H1 (cell line): ENCODE data around the gene RADIL. TPM values are rescaled to one million over a fixed set of nuclear protein-coding genes. Genes with fewer than 3 reads are reported as not detected.

Source experiments
- CTCF ChIA-PET: fragments of 300-600 bp; sonication (Branson Sonifier 250); formaldehyde crosslinking; loops from one replicate; lab custom pipeline; 2021; ENCODE audit not compliant: partially characterized antibody; lab: Charles Lee
- POLR2A ChIA-PET: fragments of 300-600 bp; sonication (Branson Sonifier 250); formaldehyde crosslinking; loops from one replicate; lab custom pipeline; 2021; ENCODE audit warnings: inconsistent platforms; ENCODE audit not compliant: partially characterized antibody; lab: Charles Lee
- DNase-seq, 2 experiments: peaks; one replicate each; pipeline versions ENCODE4 v3.0.0 to v3.0.0-alpha.2; 2010 to 2022; ENCODE audit warnings: low spot score in 2 of 2, low read depth in 1 of 2, mixed read lengths in 1 of 2
- FAIRE-seq: peaks from 2 replicates; lab custom pipeline; 2011; peaks lifted over from hg19 to GRCh38; lab: Jason Lieb, UNC
- H2AFZ ChIP-seq: 2 replicates; pipeline ENCODE4 v1.8.1; 2012; ENCODE audit warnings: low read length, inconsistent platforms
- H2AK5ac ChIP-seq: 2 replicates; pipeline ENCODE4 v1.6.1; 2013; ENCODE audit warnings: low read depth, low read length
- H2BK120ac ChIP-seq: replicated peaks from 2 replicates; pipeline ENCODE3; 2013; ENCODE audit warnings: low read depth, low read length, inconsistent platforms
- H2BK12ac ChIP-seq: 2 replicates; pipeline ENCODE4 v1.6.1; 2013; ENCODE audit warnings: low read depth, low read length
- H2BK15ac ChIP-seq: 2 replicates; pipeline ENCODE4 v1.6.1; 2013; ENCODE audit warnings: low read length
- H2BK20ac ChIP-seq: 2 replicates; pipeline ENCODE4 v1.6.1; 2013; ENCODE audit warnings: low read length
- H2BK5ac ChIP-seq: 2 replicates; pipeline ENCODE4 v1.6.1; 2013; ENCODE audit warnings: low read depth, low read length
- H3K14ac ChIP-seq: 2 replicates; pipeline ENCODE4 v1.6.1; 2013; ENCODE audit warnings: inconsistent platforms; ENCODE audit not compliant: insufficient read length
- H3K18ac ChIP-seq: 2 replicates; pipeline ENCODE4 v1.6.1; 2013; ENCODE audit warnings: low read length; ENCODE audit errors: extremely low read depth
- H3K23ac ChIP-seq: 2 replicates; pipeline ENCODE4 v1.6.1; 2013; ENCODE audit warnings: inconsistent platforms; ENCODE audit not compliant: insufficient read length
- H3K23me2 ChIP-seq: 2 replicates; pipeline ENCODE4 v1.6.1; 2013; ENCODE audit warnings: low read depth, low read length
- H3K27ac ChIP-seq: 2 replicates; pipeline ENCODE4 v1.6.1; 2011; ENCODE audit warnings: low read depth, low read length, inconsistent platforms
- H3K27me3 ChIP-seq, 4 experiments: replicated peaks in 1 of 4; 1 replicate in 1 of 4; 2 replicates in 3 of 4; pipeline versions ENCODE4 v1.6.1 to v1.8.1; 2011 to 2013; ENCODE audit warnings: low read length in 3 of 4, mild to moderate bottlenecking in 3 of 4, inconsistent platforms in 2 of 4, mixed read lengths in 2 of 4, moderate library complexity in 1 of 4; ENCODE audit not compliant: control insufficient read depth in 3 of 4, insufficient read depth in 3 of 4; ENCODE audit errors: extremely low read depth in 1 of 4
- H3K36me3 ChIP-seq, 4 experiments: 2 replicates each; pipeline versions ENCODE4 v1.6.1 to v1.8.1; 2011 to 2013; ENCODE audit warnings: mild to moderate bottlenecking in 4 of 4, low read length in 3 of 4, moderate library complexity in 2 of 4, control low read depth in 1 of 4, inconsistent platforms in 1 of 4; ENCODE audit not compliant: insufficient read depth in 4 of 4, control insufficient read depth in 2 of 4
- H3K4ac ChIP-seq: replicated peaks from 2 replicates; pipeline ENCODE3; 2013; ENCODE audit warnings: low read length, low read depth, mixed read lengths, inconsistent platforms; ENCODE audit not compliant: insufficient read length
- H3K4me1 ChIP-seq, 4 experiments: replicated peaks in 1 of 4; 1 replicate in 1 of 4; 2 replicates in 3 of 4; pipeline versions ENCODE4 v1.6.1 to v1.8.1; 2011 to 2013; ENCODE audit warnings: low read length in 3 of 4, inconsistent platforms in 2 of 4, mixed read lengths in 1 of 4; ENCODE audit not compliant: insufficient read depth in 4 of 4, control insufficient read depth in 3 of 4
- H3K4me2 ChIP-seq, 2 experiments: 2 replicates each; pipeline versions ENCODE4 v1.6.1 to v1.8.1; 2011 to 2013; ENCODE audit warnings: low read depth in 2 of 2, low read length in 2 of 2, control low read depth in 1 of 2, inconsistent platforms in 1 of 2, mild to moderate bottlenecking in 1 of 2; ENCODE audit not compliant: insufficient read depth in 1 of 2
- H3K4me3 ChIP-seq, 4 experiments: fragments of 200-600, 300-600 bp in 1 of 4; sonication (generic), shearing (Covaris generic), sonication (Bioruptor Twin) in 1 of 4; 2 replicates each; pipeline versions ENCODE4 v1.5.1 to v1.8.1; 2011 to 2016; ENCODE audit warnings: low read length in 4 of 4, low read depth in 3 of 4, control low read depth in 2 of 4, inconsistent platforms in 2 of 4, mild to moderate bottlenecking in 2 of 4, mixed read lengths in 1 of 4, moderate library complexity in 1 of 4; ENCODE audit not compliant: insufficient read depth in 2 of 4; ENCODE audit errors: extremely low read depth in 1 of 4
- H3K56ac ChIP-seq: replicated peaks from 2 replicates; pipeline ENCODE3; 2013; ENCODE audit warnings: low read depth, mild to moderate bottlenecking, mixed read lengths, low read length, inconsistent platforms; ENCODE audit not compliant: insufficient read length
- H3K79me1 ChIP-seq: 2 replicates; pipeline ENCODE4 v1.6.1; 2013; ENCODE audit warnings: low read depth, low read length, control low read depth
- H3K79me2 ChIP-seq, 2 experiments: 2 replicates each; pipeline versions ENCODE4 v1.6.1 to v1.8.1; 2012 to 2013; ENCODE audit warnings: low read length in 2 of 2, mild to moderate bottlenecking in 2 of 2, inconsistent platforms in 1 of 2; ENCODE audit not compliant: insufficient read depth in 2 of 2, control insufficient read depth in 1 of 2
- H3K9ac ChIP-seq, 4 experiments: replicated peaks in 1 of 4; 1 replicate in 1 of 4; 2 replicates in 3 of 4; pipeline versions ENCODE4 v1.6.1 to v1.8.1; 2011 to 2013; ENCODE audit warnings: low read depth in 3 of 4, low read length in 3 of 4, control low read depth in 2 of 4, mild to moderate bottlenecking in 2 of 4, moderate library complexity in 2 of 4, inconsistent platforms in 1 of 4; ENCODE audit errors: extremely low read depth in 1 of 4
- H3K9me3 ChIP-seq, 2 experiments: 2 replicates each; pipeline versions ENCODE4 v1.6.1 to v1.8.1; 2012 to 2013; ENCODE audit warnings: mild to moderate bottlenecking in 2 of 2, moderate library complexity in 2 of 2, control low read depth in 1 of 2, inconsistent platforms in 1 of 2, low read depth in 1 of 2, low read length in 1 of 2, mixed read lengths in 1 of 2; ENCODE audit not compliant: insufficient read depth in 2 of 2
- H4K20me1 ChIP-seq, 2 experiments: replicated peaks in 1 of 2; 2 replicates each; pipeline versions ENCODE3 to v1.8.1; 2011 to 2013; ENCODE audit warnings: inconsistent platforms in 2 of 2, low read length in 2 of 2, mild to moderate bottlenecking in 1 of 2; ENCODE audit not compliant: insufficient read depth in 2 of 2, control insufficient read depth in 1 of 2
- H4K5ac ChIP-seq: 2 replicates; pipeline ENCODE4 v1.6.1; 2013; ENCODE audit warnings: low read length, low read depth, mixed read lengths, inconsistent platforms; ENCODE audit not compliant: insufficient read length
- H4K8ac ChIP-seq: 2 replicates; pipeline ENCODE4 v1.8.0; 2013; ENCODE audit warnings: mild to moderate bottlenecking, moderate library complexity, low read length, inconsistent platforms; ENCODE audit not compliant: insufficient read depth; ENCODE audit errors: extremely low read depth
- H4K91ac ChIP-seq: replicated peaks from 2 replicates; pipeline ENCODE3; 2013; ENCODE audit warnings: low read length, mixed read lengths, inconsistent platforms; ENCODE audit not compliant: insufficient read length
- CBX5 ChIP-seq: fragments of 300-800, 300-1000 bp; sonication (generic); IDR thresholded peaks from 2 replicates; pipeline ENCODE4 v1.7.1; 2016; ENCODE audit warnings: antibody characterized with exemption, low read length, low read depth
- CBX8 ChIP-seq: fragments of 300-800, 300-1000 bp; sonication (generic); IDR thresholded peaks from 2 replicates; pipeline ENCODE4 v1.7.1; 2016; ENCODE audit warnings: low read depth, low read length, borderline replicate concordance
- EZH2 ChIP-seq: fragments of 200-600 bp; sonication (generic); IDR thresholded peaks from 2 replicates; pipeline ENCODE4 v1.7.1; 2012; ENCODE audit warnings: low read depth, mild to moderate bottlenecking, moderate library complexity, low read length, inconsistent platforms; ENCODE audit not compliant: severe bottlenecking
- FOSL1 ChIP-seq: IDR thresholded peaks from 2 replicates; pipeline ENCODE4 v1.6.1; 2011; ENCODE audit warnings: mild to moderate bottlenecking, low read depth, low read length, moderate library complexity; ENCODE audit not compliant: insufficient read depth
- HDAC2 ChIP-seq, 2 experiments: fragments of 300-600 bp in 1 of 2; sonication (generic) in 1 of 2; IDR thresholded peaks; 2 replicates each; pipeline ENCODE4 v1.6.1; 2011 to 2012; ENCODE audit warnings: low read depth in 2 of 2, low read length in 2 of 2, mild to moderate bottlenecking in 2 of 2, moderate library complexity in 2 of 2, borderline replicate concordance in 1 of 2, inconsistent platforms in 1 of 2
- NRF1 ChIP-seq: IDR thresholded peaks from 2 replicates; pipeline ENCODE4 v1.6.1; 2011; ENCODE audit warnings: mild to moderate bottlenecking, low read depth, low read length, improper control_type of control experiment
- PHF8 ChIP-seq: fragments of 200-600 bp; sonication (generic); conservative IDR thresholded peaks from 2 replicates; pipeline ENCODE4 v1.7.1; 2012; ENCODE audit warnings: low read depth, mild to moderate bottlenecking, inconsistent platforms, low read length, moderate library complexity
- POLR2AphosphoS5 ChIP-seq: IDR thresholded peaks from 2 replicates; pipeline ENCODE4 v1.6.1; 2011; ENCODE audit warnings: low read depth, low read length
- POU5F1 ChIP-seq: IDR thresholded peaks from 2 replicates; pipeline ENCODE4 v1.6.1; 2011; ENCODE audit warnings: low read depth, mild to moderate bottlenecking, low read length, moderate library complexity
- RNF2 ChIP-seq: fragments of 200-900, 300-1000 bp; sonication (generic); IDR thresholded peaks from 2 replicates; pipeline ENCODE4 v1.7.1; 2016; ENCODE audit warnings: borderline replicate concordance, low read depth, mild to moderate bottlenecking, antibody characterized with exemption, low read length; ENCODE audit not compliant: poor library complexity, severe bottlenecking; ENCODE audit errors: missing control alignments
- SIN3A ChIP-seq, 2 experiments: IDR thresholded peaks in 1 of 2; conservative IDR thresholded peaks in 1 of 2; 2 replicates each; pipeline ENCODE4 v1.6.1; 2011 to 2012; ENCODE audit warnings: low read length in 2 of 2, improper control_type of control experiment in 1 of 2, low read depth in 1 of 2, mild to moderate bottlenecking in 1 of 2
- SIRT6 ChIP-seq: IDR thresholded peaks from one replicate; pipeline ENCODE4 v1.7.1; 2012; ENCODE audit warnings: low read length, inconsistent platforms
- SP1 ChIP-seq: IDR thresholded peaks from 2 replicates; pipeline ENCODE4 v1.6.1; 2011; ENCODE audit warnings: low read depth, low read length
- ZNF274 ChIP-seq: IDR thresholded peaks from 2 replicates; pipeline ENCODE4 v1.7.0; 2012; ENCODE audit warnings: low read length, borderline replicate concordance; ENCODE audit errors: extremely low read depth
- WGBS, 2 experiments: shearing (Covaris generic) in 1 of 2; methylation state at CpG; one replicate each; pipeline versions ENCODE4 v1.1.6 to v1.1.7; 2013 to 2015; ENCODE audit warnings: low lambda C conversion rate in 2 of 2, mixed read lengths in 2 of 2, inconsistent platforms in 1 of 2, low coverage in 1 of 2, missing lambda C conversion rate in 1 of 2; ENCODE audit not compliant: insufficient replicate concordance in 2 of 2, insufficient coverage in 1 of 2, insufficient read length in 1 of 2; ENCODE audit errors: extremely low coverage in 1 of 2, missing lambda C conversion rate in 1 of 2; 5-methylcytosine and 5-hydroxymethylcytosine counted together
- polyA plus RNA-seq, 7 experiments: library from polyadenylated mRNA; depleted of rRNA in 3 of 7; stranded (reverse) in 5 of 7; unstranded in 2 of 7; fragments of >200 nt in 5 of 7; fragments of 200-250 nt in 2 of 7; gene quantifications; 1 replicate in 5 of 7; 2 replicates in 1 of 7; 4 replicates in 1 of 7; pipeline versions ENCODE4 v1.2.1 to v1.2.3, GENCODE V29; 2011 to 2013; ENCODE audit warnings: missing spikeins in 2 of 7, mixed read lengths in 2 of 7
- total RNA-seq: library from RNA; stranded (reverse); fragmentation: NEBNext Ultra II Directional; extraction: Animal tissue kit (Norgen Biotek cat#: 25700); gene quantifications from 2 replicates; pipeline ENCODE4 v1.2.1, GENCODE V29; 2021

RADIL gene
- total and polyA plus RNA-seq, 2 of the 8 experiments (the other 6 are each of a cell fraction or from before 2014, with no cell fraction given) = 5.0 to 5.4 TPM

GRCh38 chr7:4755045-4755444 is 128.5 kb downstream of the RADIL start:
- no peak overlapping the region for H2AK5ac ChIP-seq
- H2BK12ac ChIP-seq = no peak overlapping the region
- H4K20me1 ChIP-seq = peaks cover 3 to 12% of the 10 kb centered on the region in 2 experiments
- H3K4me2 ChIP-seq = no peak overlapping the region
- no peaks in the 10 kb centered on the region for H3K23me2 ChIP-seq
- WGBS, 2 experiments = 96% methylated on average over 21 of the region's 24 CpGs; no CpG with 5 or more reads in 1 of the 2 experiments
- H3K4me1 ChIP-seq = no peaks in the 10 kb centered on the region
- H3K23ac ChIP-seq = no peak overlapping the region
- no peaks in the 10 kb centered on the region for H3K36me3 ChIP-seq
- no peak overlapping the region for H3K14ac ChIP-seq
- H3K4ac ChIP-seq = no peak overlapping the region
- no peak overlapping the region for H3K27ac ChIP-seq
- no peak overlapping the region for H2BK120ac ChIP-seq
- no peak overlapping the region for H3K18ac ChIP-seq
- ChIA-PET POLR2A (interaction anchor here (1.2 to 1.3 kb wide), 2 partner anchors 20 to 114 kb away, joined by 3 to 5 read pairs; partner anchors contain the start of gene AP5Z1), CTCF (interaction anchor here (0.6 to 2.3 kb wide), 17 partner anchors 9 to 193 kb away, joined by 3 to 12 read pairs (median 3); no protein-coding TSS in a partner anchor)
- no peak overlapping the region for H3K4me3 ChIP-seq
- no peaks in the 10 kb centered on the region for H3K9me3 ChIP-seq
- no peak overlapping the region for H4K8ac ChIP-seq
- FAIRE-seq (no peak), DNase-seq (no peak)
- H3K9ac ChIP-seq = no peak overlapping the region
- H3K56ac ChIP-seq = no peak overlapping the region
- H3K79me2 ChIP-seq = no peaks in the 10 kb centered on the region
- no peak overlapping the region for H4K5ac ChIP-seq
- no peak overlapping the region for H2BK20ac ChIP-seq
- H3K27me3 ChIP-seq = no peaks in the 10 kb centered on the region
- no peaks in the 10 kb centered on the region for H3K79me1 ChIP-seq
- H2BK15ac ChIP-seq = no peak overlapping the region
- H4K91ac ChIP-seq = no peak overlapping the region
- no peak overlapping the region for H2BK5ac ChIP-seq
- no peak overlapping the region for H2AFZ ChIP-seq
- TF ChIP-seq SIRT6 (no peak), ZNF274 (no peak), CBX8 (no peak), NRF1 (no peak), HDAC2 (IDR thresholded peaks at IDR 0.05; ENCODE audit: borderline replicate concordance in 1 of 2, low read depth in 2 of 2, low read length in 2 of 2) (no peak), SIN3A (conservative IDR thresholded peaks at IDR 0.05 in 1 of 2, IDR thresholded peaks at IDR 0.05 in 1 of 2; ENCODE audit: low read depth in 1 of 2, low read length in 2 of 2) (no peak), CBX5 (no peak), POLR2AphosphoS5 (no peak), POU5F1 (no peak), PHF8 (no peak), RNF2 (no peak), SP1 (no peak), FOSL1 (no peak), EZH2 (no peak)
